ENCODE results near the gene WASF3.

The WASF3 gene

GRCh38 chr13:26544707-26545106 is 12.8 kb upstream of the WASF3 start:
- DNase-seq (ENCODE audit: low spot score), result no peak

DNA sequence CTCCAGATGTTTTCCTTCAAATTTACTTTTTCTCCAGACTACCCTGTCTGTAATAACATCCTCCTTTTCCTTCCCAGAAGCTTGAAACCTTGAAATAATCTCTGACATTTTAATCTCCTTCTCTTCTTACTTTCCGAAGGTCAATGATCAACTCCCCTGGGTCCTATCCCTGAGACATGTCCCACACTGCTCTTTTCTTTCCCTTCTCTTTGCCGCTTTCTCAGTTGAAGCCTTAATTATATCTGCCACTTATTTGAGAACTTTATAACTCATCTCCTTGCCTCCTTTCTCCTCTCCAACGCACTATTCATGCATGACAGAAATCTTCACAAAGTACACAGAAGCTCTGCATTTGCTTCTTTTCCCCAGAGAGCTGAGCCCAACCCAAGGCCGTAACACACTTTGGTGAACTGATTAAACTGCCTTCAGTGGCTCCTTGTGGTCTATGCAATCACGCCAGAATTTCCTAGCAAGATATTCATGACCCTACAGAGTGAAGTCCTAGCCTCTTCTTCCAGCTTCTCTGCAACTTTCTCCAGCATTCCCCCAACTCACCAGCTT is 9.2 kb upstream of the WASF3 start:
- no peak for DNase-seq (ENCODE audit: low spot score)

- no peak for DNase-seq (ENCODE audit: low spot score)
Measured at GRCh38 chr13:26549713-26550112, 7.8 kb upstream of the WASF3 start.

- no peak for DNase-seq (ENCODE audit: low spot score)
Measured at GRCh38 chr13:26551255-26551860, 6.1 kb upstream of the WASF3 start.

GRCh38 chr13:26555413-26555812 is 2.1 kb upstream of the WASF3 start:
- no peak for DNase-seq (ENCODE audit: low spot score)

DNA sequence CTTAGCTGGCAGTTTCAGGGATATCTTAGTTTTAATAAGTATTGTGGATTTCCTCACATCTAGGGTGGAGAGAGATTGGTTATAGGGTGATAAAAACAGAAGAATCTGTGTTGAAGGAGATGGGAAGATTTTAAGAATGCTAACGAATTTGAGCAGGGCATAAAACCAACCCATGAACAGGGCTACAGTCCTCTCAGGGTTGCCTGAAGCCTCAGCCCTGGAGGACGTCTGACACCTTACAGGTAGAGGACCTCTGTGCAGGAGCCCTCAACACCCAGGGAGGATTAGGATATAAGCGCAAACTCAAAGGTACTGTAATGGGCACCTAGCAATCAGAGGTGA is 461 bp upstream of the WASF3 start:
- no peak for DNase-seq (ENCODE audit: low spot score)

GRCh38 chr13:26558074-26558805 is 757 bp downstream of the WASF3 start:
- no peak for DNase-seq (ENCODE audit: low spot score)

- no peak for DNase-seq (ENCODE audit: low spot score)
Measured at GRCh38 chr13:26558987-26559386, 1.5 kb downstream of the WASF3 start.

DNA sequence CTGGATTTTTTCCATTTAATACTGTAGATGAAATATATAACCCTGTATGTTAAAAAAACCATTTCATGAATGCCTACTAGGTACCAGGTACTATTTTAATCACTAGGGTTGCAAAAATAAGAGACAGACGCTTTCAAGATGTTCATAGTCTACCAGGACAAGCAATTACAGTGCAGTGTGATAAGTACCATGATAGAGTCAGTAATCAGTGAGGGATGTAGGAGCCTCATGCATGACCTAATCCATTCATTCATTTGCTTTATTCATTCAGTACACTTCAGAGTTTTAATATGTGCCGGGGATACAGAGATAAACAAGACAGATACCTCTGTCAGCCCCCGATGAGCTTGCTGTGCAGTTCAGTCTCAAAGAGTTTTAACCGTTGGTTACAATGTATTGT is 3.0 kb downstream of the WASF3 start:
- DNase-seq (ENCODE audit: low spot score), result no peak

DNA sequence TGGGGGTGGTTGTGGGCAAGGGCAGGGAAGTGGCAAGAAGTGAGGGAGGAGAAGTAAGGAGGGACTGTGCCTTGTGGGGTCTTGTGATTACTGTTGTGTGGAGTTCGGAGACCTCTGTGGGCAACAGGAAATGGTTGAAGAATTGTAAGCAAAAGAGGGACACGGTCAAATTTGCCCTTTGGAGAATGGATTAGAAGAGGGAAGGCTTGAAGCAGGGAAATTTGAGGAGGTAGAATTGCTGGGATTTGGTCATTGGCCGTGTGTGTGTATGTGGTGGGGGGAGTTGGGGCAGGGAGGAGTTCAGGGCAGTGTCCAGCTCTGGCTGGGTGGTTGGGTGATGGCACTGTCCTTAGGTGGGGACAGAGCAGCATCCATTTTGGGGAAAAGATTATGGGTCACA is 3.6 kb downstream of the WASF3 start:
- no peak for DNase-seq (ENCODE audit: low spot score)

- DNase-seq (ENCODE audit: low spot score), result peak; percentile 64
Measured at GRCh38 chr13:26561651-26562511, 4.4 kb downstream of the WASF3 start.

DNA sequence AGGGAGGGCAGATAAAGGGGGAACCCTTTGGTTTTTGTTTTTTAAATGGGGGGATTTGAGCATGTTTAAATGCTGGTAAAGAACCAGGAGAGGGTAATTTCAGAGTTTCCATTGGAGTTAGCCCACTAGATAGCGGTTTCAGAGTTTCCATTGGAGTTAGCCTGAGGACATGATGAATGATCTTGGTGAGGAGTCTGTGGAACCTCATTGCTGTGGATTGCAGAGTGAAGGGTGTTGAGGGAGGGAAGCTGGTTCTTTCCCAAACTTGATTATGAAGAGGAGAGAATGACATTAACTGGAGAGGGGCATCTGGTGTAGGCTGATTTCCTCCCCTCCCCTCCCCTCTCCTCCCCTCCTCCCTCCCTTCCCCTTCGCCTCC is 5.0 kb downstream of the WASF3 start:
- peak; percentile 15 for DNase-seq (ENCODE audit: low spot score)

DNA sequence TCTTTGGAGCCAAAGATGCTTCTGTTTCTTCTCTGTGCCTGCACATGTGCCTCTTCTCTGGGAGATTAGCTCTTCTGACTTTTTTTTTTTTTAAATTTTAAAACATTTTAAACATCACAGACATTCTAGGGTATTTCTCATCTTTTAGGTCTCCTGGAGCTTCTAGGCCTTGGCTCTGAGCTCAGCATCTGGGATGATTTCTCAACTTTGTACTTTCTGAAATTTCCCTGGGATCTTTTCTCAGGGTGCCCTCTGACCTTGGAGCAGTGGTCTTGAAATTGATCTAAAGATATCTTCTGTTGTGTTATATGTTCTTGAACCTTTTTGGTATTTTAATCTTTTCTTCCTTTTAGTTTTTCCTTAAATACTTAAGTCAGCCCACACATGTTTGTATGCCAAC is 6.2 kb downstream of the WASF3 start:
- DNase-seq (ENCODE audit: low spot score), result no peak

DNA sequence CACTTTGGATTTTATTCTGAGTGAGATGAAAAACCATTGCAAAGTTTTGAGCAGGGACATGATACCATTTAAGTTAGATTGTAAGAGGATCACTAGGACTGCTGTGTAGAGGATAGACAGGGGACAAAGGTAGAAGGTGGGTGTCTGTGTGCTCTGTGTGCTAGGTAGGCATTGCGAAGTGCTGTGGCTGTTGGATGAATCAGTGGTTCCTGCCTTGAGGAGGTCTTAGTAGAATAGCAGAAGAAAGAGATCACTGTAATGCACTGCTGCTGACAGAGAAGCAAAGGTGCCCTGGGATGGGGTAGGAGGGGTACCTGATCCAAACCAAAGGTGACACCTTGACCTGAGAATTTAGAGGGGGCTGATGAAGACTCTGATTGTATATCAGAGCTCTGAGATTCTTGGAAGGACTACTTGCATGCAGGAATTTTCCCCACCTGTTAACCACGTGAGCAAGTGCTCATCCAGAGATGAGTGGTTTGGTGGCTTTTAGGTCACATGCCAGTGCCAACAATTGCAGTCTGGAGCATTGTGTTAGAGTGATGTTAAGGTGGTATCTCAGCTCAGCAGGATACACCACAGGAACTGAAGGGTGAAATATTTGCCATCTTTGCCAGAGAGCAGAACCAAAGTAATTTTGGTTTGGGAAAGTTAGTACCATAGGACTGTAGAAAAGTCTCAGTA is 10.8 kb downstream of the WASF3 start:
- DNase-seq (ENCODE audit: low spot score), result no peak

GRCh38 chr13:26571518-26571917 is 14.0 kb downstream of the WASF3 start:
- DNase-seq (ENCODE audit: low spot score), result no peak

DNA sequence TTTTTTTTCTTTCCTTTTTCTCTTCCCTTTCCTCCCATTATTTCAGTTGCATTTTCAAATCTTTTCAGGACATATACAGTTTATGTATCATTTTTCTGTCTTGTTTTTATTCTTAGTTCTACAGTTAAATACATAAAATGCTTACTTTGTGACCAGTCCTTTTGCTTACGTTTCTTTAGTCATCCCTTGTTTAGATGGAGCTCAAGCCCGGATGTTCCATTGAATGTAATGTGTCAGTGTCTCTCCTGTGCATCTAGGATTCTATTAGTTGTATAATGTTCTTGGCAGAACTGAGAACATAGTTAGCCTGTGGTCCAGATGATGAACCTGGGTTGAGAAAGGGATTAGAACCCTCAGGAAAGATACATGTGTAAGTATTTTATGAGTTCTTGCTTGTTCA is 17.8 kb downstream of the WASF3 start:
- no peak for DNase-seq (ENCODE audit: low spot score)

- no peak for DNase-seq (ENCODE audit: low spot score)
Measured at GRCh38 chr13:26579580-26579979, 22.1 kb downstream of the WASF3 start.

- no peak for DNase-seq (ENCODE audit: low spot score)
Measured at GRCh38 chr13:26583662-26584061, 26.2 kb downstream of the WASF3 start.

- peak; percentile 82 for DNase-seq (ENCODE audit: low spot score)
Measured at GRCh38 chr13:26584713-26585112, 27.2 kb downstream of the WASF3 start.

GRCh38 chr13:26585136-26585535 is 27.7 kb downstream of the WASF3 start:
- no peak for DNase-seq (ENCODE audit: low spot score)

GRCh38 chr13:26587251-26587650 is 29.8 kb downstream of the WASF3 start:
- no peak for DNase-seq (ENCODE audit: low spot score)

- DNase-seq (ENCODE audit: low spot score), result no peak
Measured at GRCh38 chr13:26589226-26589625, 31.7 kb downstream of the WASF3 start.

All from AG08395 (cell line).